GM12801 (cell line): ENCODE measurements around the gene PTPRN2.

Experiments
- TF ChIP-seq, protein P1 (sequence below): IDR thresholded peaks from one replicate; pipeline ENCODE4 v1.5.1; 2011; ENCODE audit warnings: control low read depth; ENCODE audit not compliant: insufficient read length; ENCODE audit errors: extremely low read depth

The PTPRN2 gene

DNA sequence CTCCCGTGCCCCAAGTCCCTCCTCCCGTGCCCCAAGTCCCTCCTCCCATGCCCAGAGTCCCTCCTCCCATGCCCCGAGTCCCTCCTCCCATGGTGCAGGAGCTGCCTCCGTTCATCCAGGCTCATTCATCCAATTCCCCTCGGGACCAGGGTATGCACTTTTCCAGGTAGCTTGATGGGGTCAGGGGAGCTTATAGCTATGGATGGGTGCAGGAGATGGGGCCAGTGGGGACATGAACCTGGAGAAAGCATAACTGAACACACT, 201.3 kb downstream of the PTPRN2 start:
- TF ChIP-seq, protein P1, sequence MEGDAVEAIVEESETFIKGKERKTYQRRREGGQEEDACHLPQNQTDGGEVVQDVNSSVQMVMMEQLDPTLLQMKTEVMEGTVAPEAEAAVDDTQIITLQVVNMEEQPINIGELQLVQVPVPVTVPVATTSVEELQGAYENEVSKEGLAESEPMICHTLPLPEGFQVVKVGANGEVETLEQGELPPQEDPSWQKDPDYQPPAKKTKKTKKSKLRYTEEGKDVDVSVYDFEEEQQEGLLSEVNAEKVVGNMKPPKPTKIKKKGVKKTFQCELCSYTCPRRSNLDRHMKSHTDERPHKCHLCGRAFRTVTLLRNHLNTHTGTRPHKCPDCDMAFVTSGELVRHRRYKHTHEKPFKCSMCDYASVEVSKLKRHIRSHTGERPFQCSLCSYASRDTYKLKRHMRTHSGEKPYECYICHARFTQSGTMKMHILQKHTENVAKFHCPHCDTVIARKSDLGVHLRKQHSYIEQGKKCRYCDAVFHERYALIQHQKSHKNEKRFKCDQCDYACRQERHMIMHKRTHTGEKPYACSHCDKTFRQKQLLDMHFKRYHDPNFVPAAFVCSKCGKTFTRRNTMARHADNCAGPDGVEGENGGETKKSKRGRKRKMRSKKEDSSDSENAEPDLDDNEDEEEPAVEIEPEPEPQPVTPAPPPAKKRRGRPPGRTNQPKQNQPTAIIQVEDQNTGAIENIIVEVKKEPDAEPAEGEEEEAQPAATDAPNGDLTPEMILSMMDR, result no peak

DNA sequence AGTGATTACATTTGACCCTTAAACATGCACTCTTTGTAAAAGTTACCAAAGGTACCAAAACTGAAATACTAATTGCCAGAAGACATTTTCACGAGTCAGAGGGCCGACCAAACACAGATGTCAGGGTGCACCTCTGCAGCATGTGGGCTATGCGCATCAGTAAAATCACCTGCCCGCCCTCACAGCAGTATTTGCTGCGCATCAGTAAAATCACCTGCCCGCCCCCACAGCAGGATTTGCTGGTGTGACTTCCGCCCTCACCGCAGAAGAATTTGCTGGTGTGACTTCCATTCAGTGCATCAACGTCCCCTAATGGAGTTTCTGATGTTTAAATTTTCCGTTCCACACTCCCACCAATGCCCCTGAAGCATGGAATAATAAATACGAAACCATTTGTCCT, 202.9 kb downstream of the PTPRN2 start:
- TF ChIP-seq, protein P1, result no peak

- TF ChIP-seq, protein P1, result no peak
These were observed 204.0 kb downstream of the PTPRN2 start for GRCh38 chr7:158383665-158384064.

GRCh38 chr7:158382363-158383254, 205.0 kb downstream of the PTPRN2 start:
- TF ChIP-seq, protein P1, result no peak

GRCh38 chr7:158381956-158382355, 205.7 kb downstream of the PTPRN2 start:
- TF ChIP-seq, protein P1, result no peak

DNA sequence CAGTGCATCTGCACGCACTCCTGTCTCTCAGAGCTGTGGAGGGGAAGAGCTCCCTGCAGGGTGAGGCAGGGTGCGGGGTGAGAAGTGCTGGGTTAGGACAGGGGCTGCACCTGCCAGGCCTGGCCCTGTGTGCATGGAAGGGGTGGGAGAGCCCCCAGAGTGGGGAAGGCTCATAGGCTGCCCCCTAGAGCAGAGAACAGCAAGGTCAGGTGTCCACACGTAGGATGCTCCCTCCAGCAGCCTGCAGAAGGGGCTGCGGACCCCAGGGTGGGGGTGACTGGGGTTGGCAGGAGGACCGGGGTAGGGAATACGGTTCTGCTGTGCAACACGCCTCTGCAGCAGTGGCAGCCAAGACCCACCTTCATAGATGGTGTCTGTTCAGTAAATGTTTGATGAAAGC, 208.6 kb downstream of the PTPRN2 start:
- TF ChIP-seq, protein P1, result no peak

DNA sequence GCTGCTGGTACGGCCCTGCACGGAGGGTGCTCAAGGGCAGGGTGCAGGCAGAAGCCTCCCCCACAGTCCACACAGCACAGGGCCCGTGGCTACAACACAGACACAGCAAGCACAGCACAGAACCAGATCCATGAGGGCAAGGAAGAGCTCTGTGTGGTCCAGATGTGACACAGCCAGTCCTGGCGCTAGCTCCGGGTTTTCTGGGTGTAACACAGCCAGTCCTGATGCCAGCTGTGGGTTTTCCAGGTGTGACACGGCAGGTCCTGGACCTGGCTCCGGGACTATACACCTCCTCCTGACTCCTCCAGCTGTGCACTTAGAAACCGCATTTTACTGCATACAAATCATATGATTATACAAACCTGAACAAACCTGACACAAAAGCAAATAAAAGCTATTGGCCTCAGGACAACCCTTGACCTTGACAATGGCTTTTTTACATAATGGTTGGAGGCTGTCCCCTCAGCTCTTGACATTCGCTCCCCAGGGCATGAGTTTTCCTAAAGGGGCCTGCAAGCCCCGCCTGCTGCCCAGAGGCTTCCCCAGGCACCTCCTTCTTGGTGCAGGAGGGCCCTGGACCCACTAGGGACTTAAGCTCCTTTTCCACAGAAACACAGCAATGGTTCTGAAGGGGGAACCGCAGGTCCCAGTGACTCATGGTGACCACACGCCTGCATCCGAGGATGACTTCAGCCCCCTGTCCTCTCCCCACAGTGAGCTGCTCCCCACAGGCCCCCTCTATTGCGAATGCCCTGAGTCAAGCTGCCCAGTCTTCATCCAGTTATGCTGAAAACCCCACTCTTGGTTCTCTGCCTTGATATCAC, 209.6 kb downstream of the PTPRN2 start:
- TF ChIP-seq, protein P1, result no peak
